IMR-90 (cell line): ENCODE data around the gene CREB3L1. TPM values are rescaled to one million over a fixed set of nuclear protein-coding genes. Genes with fewer than 3 reads are reported as not detected.

Source experiments
- ATAC-seq: fragments of 200-7000 bp; cut with Tn5 transposase; 2 replicates; pipeline ENCODE4 v1.9.1; 2020; ENCODE audit warnings: low read depth, mild to moderate bottlenecking, moderate library complexity
- BruUV-seq: library from RNA; stranded (reverse); fragments of 400-500 nt; replicated peaks from 2 replicates; lab custom pipeline; 2021; lab: Mats Ljungman, UMichigan
- CTCF ChIA-PET: fragments of 300-600 bp; formaldehyde crosslinking; extraction: SDS; loops from one replicate; lab custom pipeline; 2021; ENCODE audit warnings: antibody characterized with exemption; lab: Yijun Ruan, JAX
- POLR2A ChIA-PET: fragments of 300-600 bp; sonication (Branson Sonifier 250); formaldehyde crosslinking; loops from one replicate; lab custom pipeline; 2022; ENCODE audit warnings: antibody characterized with exemption; ENCODE audit not compliant: unreplicated experiment; lab: Charles Lee
- DNase-seq: peaks from one replicate; pipeline ENCODE4 v3.0.0; 2013
- H2AFZ ChIP-seq: replicated peaks from 2 replicates; pipeline ENCODE3; 2013; ENCODE audit warnings: low read length, mild to moderate bottlenecking; ENCODE audit not compliant: poor library complexity
- H2AK5ac ChIP-seq: 2 replicates; pipeline ENCODE4 v1.6.1; 2013; ENCODE audit warnings: low read depth, low read length, inconsistent platforms
- H2AK9ac ChIP-seq: replicated peaks from 2 replicates; pipeline ENCODE3; 2013; ENCODE audit warnings: mild to moderate bottlenecking, low read depth, low read length, moderate library complexity; ENCODE audit not compliant: poor library complexity
- H2BK120ac ChIP-seq: 2 replicates; pipeline ENCODE4 v1.6.1; 2013; ENCODE audit warnings: low read depth, low read length, inconsistent platforms
- H2BK15ac ChIP-seq: 3 replicates; pipeline ENCODE4 v1.6.1; 2013; ENCODE audit warnings: low read depth, low read length, inconsistent platforms
- H2BK20ac ChIP-seq: 2 replicates; pipeline ENCODE4 v1.6.1; 2013; ENCODE audit warnings: low read depth, mild to moderate bottlenecking, inconsistent platforms, low read length, moderate library complexity
- H2BK5ac ChIP-seq: 2 replicates; pipeline ENCODE4 v1.6.1; 2013; ENCODE audit warnings: mild to moderate bottlenecking, low read depth, low read length, inconsistent platforms; ENCODE audit not compliant: poor library complexity, severe bottlenecking
- H3K14ac ChIP-seq: replicated peaks from 2 replicates; pipeline ENCODE4 v1.6.1; 2013; ENCODE audit warnings: low read depth, low read length, inconsistent platforms
- H3K18ac ChIP-seq: 2 replicates; pipeline ENCODE4 v1.6.1; 2013; ENCODE audit warnings: low read depth, low read length, control low read depth
- H3K23ac ChIP-seq: 2 replicates; pipeline ENCODE4 v1.6.1; 2013; ENCODE audit warnings: low read depth, low read length, inconsistent platforms
- H3K27ac ChIP-seq: 2 replicates; pipeline ENCODE4 v1.5.1; 2013; ENCODE audit warnings: mild to moderate bottlenecking, control low read depth, low read length; ENCODE audit not compliant: insufficient read depth
- H3K27me3 ChIP-seq: 2 replicates; pipeline ENCODE4 v1.6.1; 2013; ENCODE audit warnings: low read length; ENCODE audit not compliant: control insufficient read depth, insufficient read depth
- H3K36me3 ChIP-seq: 2 replicates; pipeline ENCODE4 v1.6.1; 2013; ENCODE audit warnings: low read length, mixed read lengths; ENCODE audit not compliant: control insufficient read depth, insufficient read depth
- H3K4ac ChIP-seq: 2 replicates; pipeline ENCODE4 v1.6.1; 2013; ENCODE audit warnings: low read depth, low read length, inconsistent platforms
- H3K4me1 ChIP-seq: 2 replicates; pipeline ENCODE4 v1.6.1; 2013; ENCODE audit warnings: low read length, mixed read lengths; ENCODE audit not compliant: control insufficient read depth, insufficient read depth
- H3K4me2 ChIP-seq: 2 replicates; pipeline ENCODE4 v1.6.1; 2013; ENCODE audit warnings: low read depth, mild to moderate bottlenecking, control low read depth, low read length, moderate library complexity
- H3K4me3 ChIP-seq: 2 replicates; pipeline ENCODE4 v1.5.1; 2013; ENCODE audit warnings: low read depth, mild to moderate bottlenecking, control low read depth, low read length, moderate library complexity; ENCODE audit not compliant: insufficient read depth
- H3K56ac ChIP-seq: 2 replicates; pipeline ENCODE4 v1.6.1; 2013; ENCODE audit warnings: low read length, inconsistent platforms; ENCODE audit not compliant: insufficient read depth; ENCODE audit errors: extremely low read depth
- H3K79me1 ChIP-seq, 2 experiments: 2 replicates each; pipeline ENCODE4 v1.6.1; 2013; ENCODE audit warnings: low read length in 2 of 2, inconsistent platforms in 1 of 2, low read depth in 1 of 2
- H3K9ac ChIP-seq: 2 replicates; pipeline ENCODE4 v1.6.1; 2013; ENCODE audit warnings: low read depth, low read length, control low read depth
- H3K9me1 ChIP-seq: 2 replicates; pipeline ENCODE4 v1.6.1; 2013; ENCODE audit warnings: low read length, inconsistent platforms; ENCODE audit not compliant: insufficient read depth
- H3K9me3 ChIP-seq: 2 replicates; pipeline ENCODE4 v1.6.1; 2013; ENCODE audit warnings: low read length; ENCODE audit not compliant: control insufficient read depth, insufficient read depth
- H4K20me1 ChIP-seq: 2 replicates; pipeline ENCODE4 v1.6.1; 2013; ENCODE audit warnings: low read length, inconsistent platforms; ENCODE audit not compliant: insufficient read depth
- H4K5ac ChIP-seq: 2 replicates; pipeline ENCODE4 v1.6.1; 2013; ENCODE audit warnings: mild to moderate bottlenecking, low read depth, low read length, control low read depth
- H4K8ac ChIP-seq, 2 experiments: 2 replicates each; pipeline ENCODE4 v1.6.1; 2013; ENCODE audit warnings: low read depth in 2 of 2, low read length in 2 of 2, control low read depth in 1 of 2, inconsistent platforms in 1 of 2
- H4K91ac ChIP-seq: 2 replicates; pipeline ENCODE4 v1.6.1; 2013; ENCODE audit warnings: low read depth, low read length, inconsistent platforms; ENCODE audit not compliant: insufficient read depth
- BHLHE40 ChIP-seq: fragments of 150-350 bp; IDR thresholded peaks from 2 replicates; pipeline ENCODE4 v1.6.1; 2016; ENCODE audit warnings: mild to moderate bottlenecking, low read depth, low read length
- CEBPB ChIP-seq: IDR thresholded peaks from 2 replicates; pipeline ENCODE4 v1.6.1; 2012; ENCODE audit warnings: low read depth, low read length, improper control_type of control experiment
- FOS ChIP-seq: fragments of 150-350 bp; IDR thresholded peaks from 2 replicates; pipeline ENCODE4 v1.6.1; 2016; ENCODE audit warnings: low read depth, low read length
- MAFK ChIP-seq: IDR thresholded peaks from 2 replicates; pipeline ENCODE4 v1.6.1; 2012; ENCODE audit warnings: low read depth, low read length, improper control_type of control experiment
- MXI1 ChIP-seq: IDR thresholded peaks from 2 replicates; pipeline ENCODE4 v1.6.1; 2012; ENCODE audit warnings: low read depth, mild to moderate bottlenecking, low read length, moderate library complexity, borderline replicate concordance
- NFE2L2 ChIP-seq: fragments of 150-350 bp; IDR thresholded peaks from 2 replicates; pipeline ENCODE4 v1.6.1; 2016; ENCODE audit warnings: low read depth, mild to moderate bottlenecking, low read length
- POLR2A ChIP-seq: IDR thresholded peaks from 2 replicates; pipeline ENCODE4 v1.6.1; 2012; ENCODE audit warnings: mild to moderate bottlenecking, low read depth, low read length
- RAD21 ChIP-seq: IDR thresholded peaks from 2 replicates; pipeline ENCODE4 v1.6.1; 2012; ENCODE audit warnings: low read length, improper control_type of control experiment
- RCOR1 ChIP-seq: IDR thresholded peaks from 2 replicates; pipeline ENCODE4 v1.6.1; 2012; ENCODE audit warnings: mild to moderate bottlenecking, low read length, improper control_type of control experiment; ENCODE audit not compliant: insufficient replicate concordance
- RFX5 ChIP-seq: IDR thresholded peaks from 2 replicates; pipeline ENCODE4 v1.8.0; 2012; ENCODE audit warnings: low read depth, mild to moderate bottlenecking, low read length, moderate library complexity
- SMC3 ChIP-seq: fragments of 150-350 bp; IDR thresholded peaks from 2 replicates; pipeline ENCODE4 v1.6.1; 2016; ENCODE audit warnings: low read depth, mild to moderate bottlenecking, antibody characterized with exemption, low read length, moderate library complexity
- WGBS, 2 experiments: methylation state at CpG; one replicate each; pipeline versions ENCODE4 v1.1.5 to v1.1.7; 2013; ENCODE audit warnings: missing lambda C conversion rate in 2 of 2; ENCODE audit not compliant: insufficient read length in 1 of 2; ENCODE audit errors: extremely low coverage in 2 of 2; 5-methylcytosine and 5-hydroxymethylcytosine counted together
- dilution Hi-C: fragments of 300-500 bp; cut with HindIII; formaldehyde crosslinking; loops from one replicate; pipeline ENCODE4 v1.14.3; 2018; ENCODE audit warnings: low sequenced_read_pairs; ENCODE audit not compliant: unreplicated experiment
- in situ Hi-C: fragments of 300-500 bp; cut with MboI; formaldehyde crosslinking; loops from 3 replicates; pipeline ENCODE4 v1.14.3; 2019; ENCODE audit warnings: low sequenced_read_pairs, inconsistent platforms, mixed read lengths
- intact Hi-C: fragments of 100-400 bp; cut with micrococcal nuclease; formaldehyde crosslinking; loops from 2 replicates; pipeline ENCODE4 v1.10.0; 2022
- polyA plus RNA-seq, 3 experiments: library from polyadenylated mRNA; depleted of rRNA; stranded (reverse); fragments of >200 nt; gene quantifications; 2 replicates each; pipeline ENCODE4 v1.2.3, GENCODE V29; 2012; ENCODE audit warnings: low replicate concordance in 1 of 3
- total RNA-seq: library from RNA; depleted of rRNA; stranded (reverse); fragments of >200 nt; gene quantifications from 2 replicates; pipeline ENCODE4 v1.2.3, GENCODE V29; 2012
- TF ChIP-seq, protein P1 (sequence below): conservative IDR thresholded peaks from 2 replicates; pipeline ENCODE4 v1.5.1; 2012; ENCODE audit warnings: mild to moderate bottlenecking, low read depth, low read length, improper control_type of control experiment
- TF ChIP-seq, protein P2 (sequence below): fragments of 150-350 bp; IDR thresholded peaks from 2 replicates; pipeline ENCODE4 v1.6.1; 2017; ENCODE audit warnings: mild to moderate bottlenecking, antibody characterized with exemption, low read length, low read depth

The CREB3L1 gene
- total and polyA plus RNA-seq, 2 of the 4 experiments (the other 2 are of a cell fraction) = 8.1 to 82.3 TPM

DNA sequence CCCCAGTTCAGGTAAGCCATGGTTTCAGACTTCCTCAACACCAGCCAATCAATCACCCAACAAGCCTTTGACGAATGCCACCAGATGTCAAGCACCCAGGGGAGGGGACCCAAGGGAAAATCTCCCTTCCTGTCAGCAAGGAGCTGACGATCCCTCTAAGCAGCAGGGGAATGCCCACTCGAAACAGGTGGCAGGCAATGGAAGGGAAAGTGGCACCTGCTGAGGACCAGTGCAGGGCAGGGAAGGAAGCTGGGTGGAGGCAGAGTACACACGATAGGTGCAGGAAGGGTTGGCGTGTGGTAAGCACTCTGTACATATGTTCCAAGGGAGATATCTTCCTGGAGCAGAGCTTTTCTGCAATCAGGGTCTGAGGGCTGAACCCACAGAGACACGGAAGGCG is 11.7 kb upstream of the CREB3L1 start:
- CTCF ChIA-PET = interaction anchor here (0.6 kb wide), 1 partner anchor 39 kb away, joined by 5 read pairs; no protein-coding TSS in a partner anchor
- POLR2A ChIA-PET = no interaction called here
- Histone ChIP-seq H4K8ac (no peak overlapping the region), H3K9me3 (no peaks in the 10 kb centered on the region), H2AK5ac (no peak overlapping the region), H3K9ac (no peak overlapping the region), H2BK5ac (no peak overlapping the region), H3K18ac (no peak overlapping the region), H2BK20ac (no peak overlapping the region), H3K14ac (no peak overlapping the region), H2AFZ (no peak overlapping the region), H3K9me1 (0 out of 2 replicates have a peak, but pooled peaks cover 3% of the 10 kb centered on the region), H3K23ac (no peak overlapping the region), H3K4ac (no peak overlapping the region), H2BK15ac (no peak overlapping the region), H4K91ac (no peak overlapping the region), H3K27me3 (peaks cover 2% of the 10 kb centered on the region; the same call in 1 of the 2 replicates), H3K79me1 (no peaks in the 10 kb centered on the region), H4K20me1 (no peaks in the 10 kb centered on the region), H3K4me1 (no peaks in the 10 kb centered on the region), H3K27ac (no peak overlapping the region), H4K5ac (no peak overlapping the region), H3K4me3 (no peak overlapping the region), H3K4me2 (no peak overlapping the region), H3K36me3 (no peaks in the 10 kb centered on the region), H2BK120ac (no peak overlapping the region), H2AK9ac (no peak overlapping the region), H3K56ac (no peak overlapping the region)
- TF ChIP-seq, protein P1, sequence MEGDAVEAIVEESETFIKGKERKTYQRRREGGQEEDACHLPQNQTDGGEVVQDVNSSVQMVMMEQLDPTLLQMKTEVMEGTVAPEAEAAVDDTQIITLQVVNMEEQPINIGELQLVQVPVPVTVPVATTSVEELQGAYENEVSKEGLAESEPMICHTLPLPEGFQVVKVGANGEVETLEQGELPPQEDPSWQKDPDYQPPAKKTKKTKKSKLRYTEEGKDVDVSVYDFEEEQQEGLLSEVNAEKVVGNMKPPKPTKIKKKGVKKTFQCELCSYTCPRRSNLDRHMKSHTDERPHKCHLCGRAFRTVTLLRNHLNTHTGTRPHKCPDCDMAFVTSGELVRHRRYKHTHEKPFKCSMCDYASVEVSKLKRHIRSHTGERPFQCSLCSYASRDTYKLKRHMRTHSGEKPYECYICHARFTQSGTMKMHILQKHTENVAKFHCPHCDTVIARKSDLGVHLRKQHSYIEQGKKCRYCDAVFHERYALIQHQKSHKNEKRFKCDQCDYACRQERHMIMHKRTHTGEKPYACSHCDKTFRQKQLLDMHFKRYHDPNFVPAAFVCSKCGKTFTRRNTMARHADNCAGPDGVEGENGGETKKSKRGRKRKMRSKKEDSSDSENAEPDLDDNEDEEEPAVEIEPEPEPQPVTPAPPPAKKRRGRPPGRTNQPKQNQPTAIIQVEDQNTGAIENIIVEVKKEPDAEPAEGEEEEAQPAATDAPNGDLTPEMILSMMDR = no peak
- TF ChIP-seq NFE2L2 (no peak), MAFK (no peak), RFX5 (no peak), MXI1 (no peak), RAD21 (no peak), POLR2A (no peak), RCOR1 (no peak), FOS (no peak), CEBPB (no peak), SMC3 (no peak), BHLHE40 (no peak)
- TF ChIP-seq, protein P2, sequence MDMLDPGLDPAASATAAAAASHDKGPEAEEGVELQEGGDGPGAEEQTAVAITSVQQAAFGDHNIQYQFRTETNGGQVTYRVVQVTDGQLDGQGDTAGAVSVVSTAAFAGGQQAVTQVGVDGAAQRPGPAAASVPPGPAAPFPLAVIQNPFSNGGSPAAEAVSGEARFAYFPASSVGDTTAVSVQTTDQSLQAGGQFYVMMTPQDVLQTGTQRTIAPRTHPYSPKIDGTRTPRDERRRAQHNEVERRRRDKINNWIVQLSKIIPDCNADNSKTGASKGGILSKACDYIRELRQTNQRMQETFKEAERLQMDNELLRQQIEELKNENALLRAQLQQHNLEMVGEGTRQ = no peak
- dilution Hi-C loops (no loop called here), intact Hi-C loops (no loop called here), in situ Hi-C loops (no loop called here)
- ATAC-seq (no peak), DNase-seq (no peak)
- 92% methylated on average over 2 of the region's 7 CpGs; no CpG with 5 or more reads in 1 of the 2 experiments for WGBS, 2 experiments
- no TSS peak for BruUV-seq
